HG03139 (cell line): Measurements from ENCODE around the gene RHBDD1.
"Not testable (repeated sequence)": the region's sequence is repeated elsewhere in the genome, so short reads cannot be mapped to it uniquely, and the experiment has no call there.

Experiments
- ATAC-seq: cut with Tn5 transposase; IDR thresholded peaks from one replicate; pipeline ENCODE4 v1.9.1; 2021; ENCODE audit not compliant: unreplicated experiment

Gene RHBDD1

GRCh38 chr2:226839951-226840350 is 4.1 kb downstream of the RHBDD1 start:
- no peak for ATAC-seq

- not testable (repeated sequence) for ATAC-seq
Observed at GRCh38 chr2:226843001-226843400, 7.1 kb downstream of the RHBDD1 start.

DNA sequence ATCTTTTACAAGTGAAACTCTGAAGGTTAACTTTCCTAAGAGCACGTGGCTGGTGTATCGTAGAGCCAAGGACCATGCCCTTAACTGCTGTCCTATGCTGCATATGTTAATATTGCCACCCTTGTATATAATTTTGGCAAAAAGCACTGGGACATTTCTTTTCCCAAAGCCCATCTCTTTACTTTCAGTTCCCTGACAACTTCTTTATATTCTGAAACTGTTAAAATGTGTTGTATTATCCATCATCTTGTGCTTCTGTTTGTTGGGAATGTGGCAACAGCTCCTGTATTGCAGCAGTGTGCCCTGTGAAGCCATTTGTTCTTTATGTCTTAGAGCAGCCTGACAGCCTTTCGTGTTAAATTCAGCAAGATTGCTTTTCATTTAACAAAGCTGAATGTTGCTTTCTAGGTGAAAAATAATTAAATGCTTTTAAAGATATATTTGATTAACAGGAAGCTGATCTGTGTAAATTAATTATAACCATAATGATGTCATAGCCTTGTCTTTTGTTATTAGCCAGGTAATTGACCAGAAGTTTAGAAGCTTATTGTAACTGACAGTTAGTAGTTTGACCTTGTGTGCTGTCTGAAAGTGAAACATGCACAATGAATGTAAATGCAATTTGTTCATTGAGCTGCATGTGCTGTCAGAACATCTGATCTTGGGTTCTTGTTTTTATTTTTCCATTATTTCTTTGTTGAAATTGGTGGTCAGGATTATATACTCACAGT is 9.7 kb downstream of the RHBDD1 start:
- ATAC-seq, result peak; percentile 53

DNA sequence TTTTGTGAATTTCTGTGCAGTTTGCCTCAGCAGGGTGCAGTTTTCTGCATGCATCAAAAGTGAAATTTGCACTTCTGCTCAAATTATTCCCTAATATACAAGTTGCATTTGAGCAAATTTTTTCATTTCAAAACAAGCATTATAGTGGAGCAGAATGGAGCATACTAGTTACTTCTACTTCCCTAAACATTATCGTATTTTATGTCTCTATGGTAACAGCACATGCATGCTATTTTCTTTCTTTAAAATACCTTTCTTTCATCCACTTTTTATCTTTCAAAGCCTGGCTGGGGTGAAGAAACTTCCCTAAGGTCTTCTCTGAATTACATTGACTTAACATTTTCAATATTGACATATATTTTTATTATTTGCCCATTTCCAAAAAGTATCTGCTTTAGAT is 11.2 kb downstream of the RHBDD1 start:
- ATAC-seq, result no peak

DNA sequence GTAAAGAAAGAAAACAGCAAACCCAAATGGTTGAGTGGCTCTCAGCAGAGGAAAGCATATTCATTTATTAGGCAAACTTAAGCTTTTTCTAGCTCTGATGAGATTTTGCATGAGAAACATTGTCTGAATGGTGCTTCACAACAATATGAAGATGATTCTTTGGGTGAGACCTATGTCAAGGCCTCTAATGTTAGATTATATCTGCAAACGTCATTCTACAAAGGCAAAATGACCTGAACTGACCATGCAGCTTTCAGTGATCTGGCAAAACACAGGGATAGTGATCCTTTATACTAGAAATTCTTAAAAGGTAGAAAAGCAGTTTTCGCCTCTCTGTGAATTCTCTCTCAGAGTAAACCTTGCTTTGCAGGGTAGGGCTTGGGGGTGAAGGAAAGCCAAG is 11.7 kb downstream of the RHBDD1 start:
- ATAC-seq, result no peak

DNA sequence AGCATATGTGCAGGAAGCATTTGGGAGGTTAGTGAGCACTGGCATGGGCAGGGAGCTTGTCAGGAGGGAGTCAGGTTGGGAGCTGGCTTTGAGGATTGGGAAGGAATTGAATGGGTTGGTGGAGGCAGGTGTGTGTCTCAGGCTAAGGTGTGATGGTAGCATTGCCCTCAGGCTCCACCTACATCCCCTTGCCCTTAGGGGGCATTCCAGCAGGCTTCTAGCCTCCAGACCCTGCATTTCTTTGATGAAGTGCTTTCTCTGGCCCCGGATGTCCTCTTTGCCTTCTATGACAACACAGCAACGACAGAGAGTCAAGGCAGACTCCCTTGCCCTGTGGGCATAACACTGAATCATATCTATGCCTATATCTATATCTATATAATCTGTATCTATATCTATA is 13.5 kb downstream of the RHBDD1 start:
- ATAC-seq, result no peak

GRCh38 chr2:226850024-226850423 is 14.2 kb downstream of the RHBDD1 start:
- ATAC-seq, result no peak

GRCh38 chr2:226855787-226856186 is 19.9 kb downstream of the RHBDD1 start:
- ATAC-seq, result no peak

DNA sequence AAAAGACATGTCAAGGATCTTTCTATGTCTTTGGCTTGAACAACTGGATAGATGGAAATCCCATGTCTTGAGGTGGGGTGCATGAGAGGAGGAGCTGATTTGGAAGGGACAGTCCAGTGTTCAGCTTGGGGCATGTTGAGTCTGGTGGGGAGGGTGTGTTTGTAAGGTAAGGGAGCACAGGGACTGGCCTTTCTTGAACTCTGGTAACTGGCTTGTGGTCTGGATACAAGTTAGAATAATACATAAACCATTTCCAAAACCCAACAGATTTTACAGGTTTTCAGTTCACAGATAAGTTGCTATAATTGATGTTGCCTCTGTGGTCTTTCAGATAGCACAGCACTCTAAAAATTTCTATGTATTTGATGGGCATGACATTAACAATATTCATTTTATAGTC is 24.2 kb downstream of the RHBDD1 start:
- peak; percentile 57 for ATAC-seq

DNA sequence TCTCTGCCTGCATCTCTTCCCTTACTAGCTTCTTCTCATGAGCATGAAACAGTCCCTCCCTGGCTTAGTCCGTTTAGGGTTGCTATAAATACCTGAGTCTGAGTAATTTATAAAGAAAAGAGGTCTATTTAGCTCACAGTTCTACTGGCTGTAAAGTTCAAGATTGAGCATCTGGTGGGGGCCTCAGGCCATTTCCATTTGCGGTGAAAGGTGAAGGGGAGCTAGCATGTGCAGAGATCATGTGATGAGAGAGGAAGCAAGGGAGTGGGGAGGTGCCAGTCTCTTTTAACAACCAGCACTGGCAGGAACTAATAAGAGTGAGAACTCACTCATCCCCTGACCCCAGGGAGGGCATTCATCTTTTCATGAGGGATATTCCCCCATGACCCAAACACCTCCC is 26.8 kb downstream of the RHBDD1 start:
- peak; percentile 57 for ATAC-seq

- ATAC-seq, result no peak
Observed at GRCh38 chr2:226865273-226865672, 29.4 kb downstream of the RHBDD1 start.

DNA sequence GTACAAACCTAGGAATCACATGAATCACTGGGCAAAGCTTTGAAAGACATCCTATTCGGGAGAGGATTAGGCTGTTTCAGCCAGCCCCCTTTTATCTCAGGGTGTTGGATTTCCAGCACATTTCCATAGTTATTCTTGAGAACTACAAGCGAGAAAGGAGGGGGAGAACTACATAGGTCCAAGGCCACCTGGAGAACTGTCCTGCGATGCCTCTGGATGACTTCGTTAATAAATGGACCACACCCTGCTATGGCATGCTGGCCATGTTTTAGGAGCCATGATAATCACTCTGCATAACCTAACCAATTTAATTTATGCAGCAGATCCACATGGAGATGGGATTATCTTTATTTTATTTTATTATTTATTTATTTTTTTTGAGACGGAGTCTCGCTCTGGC is 29.9 kb downstream of the RHBDD1 start:
- no peak for ATAC-seq

DNA sequence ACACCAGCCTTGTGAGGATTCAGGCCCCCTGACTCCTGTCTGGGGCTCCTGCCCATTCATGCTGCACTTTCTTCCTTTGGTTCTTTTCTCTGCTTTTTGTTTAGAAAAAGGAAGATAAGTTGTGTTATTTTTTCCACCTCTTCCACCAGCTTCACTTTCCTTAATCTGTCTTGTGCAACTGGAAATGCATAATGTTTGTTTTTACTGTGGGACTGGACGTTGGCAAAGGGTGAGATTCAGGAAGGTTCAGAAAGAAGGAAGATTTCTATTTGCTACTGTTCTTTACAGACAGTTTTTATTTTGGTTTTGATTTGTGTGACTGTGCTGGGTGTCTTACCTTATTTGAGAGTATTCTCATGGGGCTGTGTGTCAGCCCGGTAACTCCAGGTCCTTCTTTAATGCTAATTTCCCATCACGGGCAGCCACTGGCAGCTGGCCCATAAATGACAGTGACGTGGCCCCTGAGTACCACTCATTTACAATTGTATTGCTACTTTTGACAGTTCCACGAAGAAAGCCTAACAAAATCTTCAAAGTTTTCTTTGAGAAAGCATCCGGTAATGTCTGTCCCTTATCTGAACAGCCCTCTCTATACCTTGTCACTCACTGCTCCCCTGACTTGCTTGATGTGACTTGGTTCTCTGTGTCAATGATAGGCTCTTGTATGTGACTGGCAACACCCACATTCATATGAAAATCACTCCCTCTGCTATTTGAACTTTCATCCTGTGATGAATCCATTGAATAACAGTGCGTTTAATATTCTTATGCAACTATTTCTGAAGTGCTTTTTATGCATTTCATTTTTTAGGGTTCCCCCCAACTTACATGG is 32.7 kb downstream of the RHBDD1 start:
- ATAC-seq, result no peak

DNA sequence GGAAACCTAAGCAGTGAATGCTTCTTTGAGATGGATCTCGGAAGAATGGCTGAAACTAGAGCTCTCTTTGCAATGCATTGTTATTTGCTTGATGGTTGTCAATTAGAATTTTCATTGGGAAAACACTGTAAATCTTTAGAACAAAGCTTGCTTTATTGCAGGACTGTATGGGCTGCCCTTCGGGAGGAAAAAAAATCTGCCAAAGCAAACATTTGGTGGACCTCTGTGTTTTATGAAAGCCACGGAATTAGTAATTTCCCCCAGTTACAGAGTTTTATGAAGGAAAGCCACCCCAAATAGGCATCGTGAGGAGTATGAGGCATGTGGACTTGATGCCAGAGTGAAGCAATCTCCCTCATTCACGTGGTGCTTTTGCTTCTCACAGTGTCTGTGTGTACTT is 33.5 kb downstream of the RHBDD1 start:
- no peak for ATAC-seq

DNA sequence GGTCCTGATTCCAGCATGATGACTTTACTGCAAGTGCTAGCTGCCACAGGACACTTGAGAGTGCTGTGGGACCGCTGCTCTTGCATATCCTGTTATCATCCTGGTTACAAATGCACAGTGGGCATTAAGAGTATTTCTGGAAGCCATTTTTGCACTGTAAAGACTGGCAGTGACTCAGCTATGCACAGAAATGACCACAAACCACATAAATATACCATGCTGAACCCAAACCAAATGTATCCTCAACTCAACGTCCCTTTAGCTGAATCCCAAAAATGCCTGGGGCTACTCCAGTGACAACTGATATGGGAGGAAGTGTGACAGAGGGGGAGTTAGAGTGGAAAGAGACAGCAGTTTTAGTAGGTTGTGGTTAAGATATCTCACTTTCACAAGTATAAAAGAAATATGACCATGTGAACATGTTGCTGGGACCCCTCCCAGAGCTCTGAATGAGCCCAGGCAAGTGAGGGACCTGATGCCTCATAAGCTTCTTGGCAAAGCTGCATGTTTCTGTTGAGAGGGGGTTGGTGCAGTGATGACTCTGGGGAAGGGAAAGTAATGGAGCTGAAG is 37.3 kb downstream of the RHBDD1 start:
- ATAC-seq, result peak; percentile 44

GRCh38 chr2:226873826-226874225 is 38.0 kb downstream of the RHBDD1 start:
- no peak for ATAC-seq

DNA sequence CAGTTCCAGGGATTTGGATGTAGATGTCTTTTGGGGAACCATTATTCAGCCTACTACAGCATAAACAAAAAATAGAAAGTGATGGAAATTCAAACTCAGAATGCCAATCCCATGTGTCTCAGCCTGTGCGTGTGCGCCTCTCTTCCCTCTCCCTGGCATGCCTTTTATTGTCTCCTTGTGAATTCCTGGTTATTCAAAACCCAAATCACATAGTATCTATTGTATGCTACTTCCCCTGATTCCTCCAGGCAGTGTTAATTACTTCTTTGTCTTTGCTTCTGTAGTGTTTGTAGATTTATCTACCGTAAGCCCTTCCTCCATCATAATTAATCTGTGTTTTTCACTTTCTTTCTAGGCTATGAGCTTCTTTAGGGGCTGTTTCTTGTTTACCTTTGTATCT is 38.9 kb downstream of the RHBDD1 start:
- ATAC-seq, result no peak

GRCh38 chr2:226875438-226876225 is 39.8 kb downstream of the RHBDD1 start:
- peak; percentile 60 for ATAC-seq

GRCh38 chr2:226877491-226877890 is 41.6 kb downstream of the RHBDD1 start:
- no peak for ATAC-seq

GRCh38 chr2:226881287-226881686 is 45.4 kb downstream of the RHBDD1 start:
- ATAC-seq, result no peak

- no peak for ATAC-seq
Observed at GRCh38 chr2:226882606-226883005, 46.8 kb downstream of the RHBDD1 start.
